Prostate gland (tissue), 2 donors: Measurements from ENCODE around the gene ALPP.
"Not testable (repeated sequence)": the region's sequence is repeated elsewhere in the genome, so short reads cannot be mapped to it uniquely, and the experiment has no call there.

Experiments used
- POLR2A ChIP-seq: fragments of 450-650 bp; IDR thresholded peaks from one replicate; pipeline ENCODE4 v1.6.1; 2016; ENCODE audit warnings: antibody characterized with exemption, mild to moderate bottlenecking
- POLR2AphosphoS5 ChIP-seq: sonication (generic); formaldehyde crosslinking; IDR thresholded peaks from one replicate; pipeline ENCODE4 v1.6.1; 2017; ENCODE audit warnings: antibody characterized with exemption
- TF ChIP-seq, protein P1 (sequence below), 4 experiments: fragments of 200-600 bp in 2 of 4; fragments of 450-650 bp in 2 of 4; sonication (generic) in 2 of 4; IDR thresholded peaks; 1 replicate in 3 of 4; 2 replicates in 1 of 4; pipeline ENCODE4 v1.5.1; 2016 to 2019; ENCODE audit warnings: antibody characterized with exemption in 4 of 4, mild to moderate bottlenecking in 2 of 4, moderate library complexity in 2 of 4

DNA sequence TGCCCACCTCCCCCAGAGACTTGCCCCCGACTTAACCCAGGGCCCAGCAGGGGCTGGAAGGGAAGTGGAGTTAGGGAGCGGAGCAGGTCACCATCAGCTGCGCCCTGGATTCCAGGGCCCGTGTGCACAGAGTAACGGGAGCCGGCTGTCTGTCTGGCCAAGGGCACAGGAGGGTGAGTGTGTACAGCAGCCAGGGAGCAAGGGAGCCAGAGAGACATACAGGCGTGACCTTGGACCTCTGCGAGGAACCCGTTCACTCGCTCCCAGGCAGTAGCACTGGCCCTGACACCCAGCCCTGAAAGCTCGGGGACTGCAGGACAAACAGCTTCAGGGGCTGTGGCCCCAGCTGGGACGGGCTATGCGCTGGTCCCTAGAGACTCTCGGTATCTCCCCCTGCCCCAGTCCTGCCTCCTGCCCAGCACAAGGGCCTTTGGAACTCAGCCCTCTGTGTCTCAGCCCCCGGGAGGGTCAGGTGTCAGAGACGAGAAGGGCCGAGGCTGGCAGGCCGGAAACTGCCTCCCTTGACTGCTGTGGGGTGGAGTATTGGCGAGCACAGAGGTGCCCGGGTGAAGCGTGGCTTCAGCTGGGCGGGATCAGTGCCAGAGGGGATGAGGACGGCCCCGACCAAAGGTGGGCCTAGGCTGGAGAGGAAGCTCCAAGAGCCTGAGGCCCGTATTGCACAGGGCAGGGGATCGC lies 46.2 kb upstream of the ALPP start:
- TF ChIP-seq, protein P1, sequence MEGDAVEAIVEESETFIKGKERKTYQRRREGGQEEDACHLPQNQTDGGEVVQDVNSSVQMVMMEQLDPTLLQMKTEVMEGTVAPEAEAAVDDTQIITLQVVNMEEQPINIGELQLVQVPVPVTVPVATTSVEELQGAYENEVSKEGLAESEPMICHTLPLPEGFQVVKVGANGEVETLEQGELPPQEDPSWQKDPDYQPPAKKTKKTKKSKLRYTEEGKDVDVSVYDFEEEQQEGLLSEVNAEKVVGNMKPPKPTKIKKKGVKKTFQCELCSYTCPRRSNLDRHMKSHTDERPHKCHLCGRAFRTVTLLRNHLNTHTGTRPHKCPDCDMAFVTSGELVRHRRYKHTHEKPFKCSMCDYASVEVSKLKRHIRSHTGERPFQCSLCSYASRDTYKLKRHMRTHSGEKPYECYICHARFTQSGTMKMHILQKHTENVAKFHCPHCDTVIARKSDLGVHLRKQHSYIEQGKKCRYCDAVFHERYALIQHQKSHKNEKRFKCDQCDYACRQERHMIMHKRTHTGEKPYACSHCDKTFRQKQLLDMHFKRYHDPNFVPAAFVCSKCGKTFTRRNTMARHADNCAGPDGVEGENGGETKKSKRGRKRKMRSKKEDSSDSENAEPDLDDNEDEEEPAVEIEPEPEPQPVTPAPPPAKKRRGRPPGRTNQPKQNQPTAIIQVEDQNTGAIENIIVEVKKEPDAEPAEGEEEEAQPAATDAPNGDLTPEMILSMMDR (IDR thresholded peaks at IDR 0.05), result not testable (repeated sequence)
- not testable (repeated sequence) for TF ChIP-seq POLR2AphosphoS5, POLR2A
